HUES48 (cell line): ENCODE results near the gene TMEFF2.

ENCODE experiments used
- H3K27ac ChIP-seq: one replicate; pipeline ENCODE4 v1.7.0; 2013; ENCODE audit warnings: low read depth, low read length, inconsistent platforms
- H3K27me3 ChIP-seq: 2 replicates; pipeline ENCODE4 v1.6.1; 2013; ENCODE audit warnings: mild to moderate bottlenecking, low read length; ENCODE audit not compliant: control insufficient read depth, insufficient read depth
- H3K36me3 ChIP-seq: 2 replicates; pipeline ENCODE4 v1.6.1; 2013; ENCODE audit warnings: low read length; ENCODE audit not compliant: control insufficient read depth, insufficient read depth
- H3K4me1 ChIP-seq: 2 replicates; pipeline ENCODE4 v1.6.1; 2013; ENCODE audit warnings: mild to moderate bottlenecking, low read length; ENCODE audit not compliant: control insufficient read depth, insufficient read depth
- H3K4me3 ChIP-seq: 2 replicates; pipeline ENCODE4 v1.5.1; 2013; ENCODE audit warnings: mild to moderate bottlenecking, low read depth, low read length
- H3K9ac ChIP-seq: 2 replicates; pipeline ENCODE4 v1.6.1; 2013; ENCODE audit warnings: mild to moderate bottlenecking, low read depth, low read length, moderate library complexity
- H3K9me3 ChIP-seq: 2 replicates; pipeline ENCODE4 v1.6.1; 2013; ENCODE audit warnings: low read length; ENCODE audit not compliant: control insufficient read depth, insufficient read depth

Gene TMEFF2

GRCh38 chr2:192183296-192183695 lies 11.4 kb downstream of the TMEFF2 start:
- Histone ChIP-seq H3K4me1 (no peaks in the 10 kb centered on the region), H3K9ac (no peak overlapping the region), H3K4me3 (no peak overlapping the region), H3K9me3 (no peaks in the 10 kb centered on the region), H3K27ac (no peak overlapping the region), H3K36me3 (no peaks in the 10 kb centered on the region), H3K27me3 (no peaks in the 10 kb centered on the region)

- Histone ChIP-seq H3K9ac (no peak overlapping the region), H3K27ac (no peak overlapping the region), H3K27me3 (no peaks in the 10 kb centered on the region), H3K36me3 (no peaks in the 10 kb centered on the region), H3K9me3 (no peaks in the 10 kb centered on the region), H3K4me1 (peaks cover 3% of the 10 kb centered on the region; the same call in 1 of the 2 replicates), H3K4me3 (no peak overlapping the region)
Observed at GRCh38 chr2:192166946-192167345, 27.8 kb downstream of the TMEFF2 start.

- Histone ChIP-seq H3K36me3 (no peaks in the 10 kb centered on the region), H3K9ac (no peak overlapping the region), H3K27ac (no peak overlapping the region), H3K9me3 (no peaks in the 10 kb centered on the region), H3K4me3 (no peak overlapping the region), H3K27me3 (no peaks in the 10 kb centered on the region), H3K4me1 (peaks cover 3% of the 10 kb centered on the region; the same call in 1 of the 2 replicates)
Observed at GRCh38 chr2:192165842-192166241, 28.9 kb downstream of the TMEFF2 start.

GRCh38 chr2:192162392-192163042 lies 32.2 kb downstream of the TMEFF2 start:
- H3K4me3 ChIP-seq: no peak overlapping the region
- H3K27ac ChIP-seq: no peak overlapping the region
- H3K9me3 ChIP-seq: no peaks in the 10 kb centered on the region
- H3K27me3 ChIP-seq: no peaks in the 10 kb centered on the region
- no peaks in the 10 kb centered on the region for H3K36me3 ChIP-seq
- H3K4me1 ChIP-seq: peaks cover 3% of the 10 kb centered on the region; the same call in 1 of the 2 replicates
- no peak overlapping the region for H3K9ac ChIP-seq

GRCh38 chr2:192161656-192162290 lies 33.0 kb downstream of the TMEFF2 start:
- Histone ChIP-seq H3K4me1 (peaks cover 3% of the 10 kb centered on the region; the same call in 1 of the 2 replicates), H3K9me3 (no peaks in the 10 kb centered on the region), H3K36me3 (no peaks in the 10 kb centered on the region), H3K4me3 (no peak overlapping the region), H3K27ac (no peak overlapping the region), H3K27me3 (no peaks in the 10 kb centered on the region), H3K9ac (no peak overlapping the region)

GRCh38 chr2:192159736-192160135 lies 35.0 kb downstream of the TMEFF2 start:
- H3K27me3 ChIP-seq: no peaks in the 10 kb centered on the region
- H3K36me3 ChIP-seq: no peaks in the 10 kb centered on the region
- peaks cover 3% of the 10 kb centered on the region; the same call in 1 of the 2 replicates for H3K4me1 ChIP-seq
- H3K9ac ChIP-seq: no peak overlapping the region
- no peak overlapping the region for H3K4me3 ChIP-seq
- H3K27ac ChIP-seq: no peak overlapping the region
- no peaks in the 10 kb centered on the region for H3K9me3 ChIP-seq

- no peaks in the 10 kb centered on the region for H3K27me3 ChIP-seq
- no peak overlapping the region for H3K27ac ChIP-seq
- H3K4me3 ChIP-seq: no peak overlapping the region
- H3K9me3 ChIP-seq: no peaks in the 10 kb centered on the region
- H3K9ac ChIP-seq: no peak overlapping the region
- H3K4me1 ChIP-seq: peaks cover 3% of the 10 kb centered on the region; the same call in 1 of the 2 replicates
- no peaks in the 10 kb centered on the region for H3K36me3 ChIP-seq
Observed at GRCh38 chr2:192159208-192159607, 35.5 kb downstream of the TMEFF2 start.

GRCh38 chr2:192157776-192158175 lies 37.0 kb downstream of the TMEFF2 start:
- Histone ChIP-seq H3K27me3 (no peaks in the 10 kb centered on the region), H3K36me3 (no peaks in the 10 kb centered on the region), H3K27ac (no peak overlapping the region), H3K4me1 (peaks cover 3% of the 10 kb centered on the region; the same call in 1 of the 2 replicates), H3K9ac (no peak overlapping the region), H3K4me3 (no peak overlapping the region), H3K9me3 (no peaks in the 10 kb centered on the region)

GRCh38 chr2:192155511-192156118 lies 39.1 kb downstream of the TMEFF2 start:
- no peak overlapping the region for H3K9ac ChIP-seq
- H3K4me1 ChIP-seq: no peaks in the 10 kb centered on the region
- no peak overlapping the region for H3K27ac ChIP-seq

GRCh38 chr2:192153561-192153960 lies 41.2 kb downstream of the TMEFF2 start:
- no peaks in the 10 kb centered on the region for H3K4me1 ChIP-seq
- H3K27me3 ChIP-seq: no peaks in the 10 kb centered on the region
- H3K27ac ChIP-seq: no peak overlapping the region
- no peak overlapping the region for H3K9ac ChIP-seq
- no peak overlapping the region for H3K4me3 ChIP-seq
- no peaks in the 10 kb centered on the region for H3K9me3 ChIP-seq
- H3K36me3 ChIP-seq: no peaks in the 10 kb centered on the region

More at GRCh38 chr2:192155511-192156118, 39.1 kb downstream of the TMEFF2 start:
- Histone ChIP-seq H3K36me3 (no peaks in the 10 kb centered on the region), H3K4me3 (no peak overlapping the region), H3K27me3 (no peaks in the 10 kb centered on the region), H3K9me3 (no peaks in the 10 kb centered on the region)

- Histone ChIP-seq H3K9ac (no peak overlapping the region), H3K9me3 (no peaks in the 10 kb centered on the region), H3K27me3 (no peaks in the 10 kb centered on the region), H3K36me3 (no peaks in the 10 kb centered on the region), H3K4me3 (no peak overlapping the region), H3K4me1 (no peaks in the 10 kb centered on the region), H3K27ac (no peak overlapping the region)
Observed at GRCh38 chr2:192151853-192152252, 42.9 kb downstream of the TMEFF2 start.
